ENCODE data around the gene KCTD16. TPM values are rescaled to one million over a fixed set of nuclear protein-coding genes. Genes with fewer than 3 reads are reported as not detected.
A peak's percentile ranks its signal among the peaks of the same experiment; 100 is the strongest.

Gene KCTD16
- polyA plus RNA-seq, 1 of the 3 experiments (the other 2 are of a cell fraction): 0.03 TPM

GRCh38 chr5:144179226-144179625 lies 8.6 kb downstream of the KCTD16 start:
- CTCF ChIA-PET: interaction anchor here (0.6 kb wide), 1 partner anchor 36 kb away, joined by 3 read pairs; no protein-coding TSS in a partner anchor
- H3K4me1 ChIP-seq (ENCODE audit: control insufficient read depth in 1 of 2, insufficient read depth in 2 of 2, low read depth in 1 of 2, low read length in 1 of 2): peaks cover 3 to 7% of the 10 kb centered on the region in 2 experiments; a peak in 3 of 4 replicates
- no peak overlapping the region for H3K9ac ChIP-seq
- peaks cover 14% of the 10 kb centered on the region for H3F3A ChIP-seq (replicated peaks; ENCODE audit: insufficient read depth)
- WGBS (ENCODE audit: low lambda C conversion rate): 100% methylated on average over 1 of the region's 1 CpG
- no peaks in the 10 kb centered on the region for H3K9me2 ChIP-seq
- no peak overlapping the region for H3K27ac ChIP-seq (ENCODE audit: low read depth in 2 of 2, low read length in 1 of 2)
- no peaks in the 10 kb centered on the region for H4K20me1 ChIP-seq (ENCODE audit: insufficient read depth)
- H3K79me2 ChIP-seq (ENCODE audit: insufficient read depth): no peaks in the 10 kb centered on the region
- POLR2A ChIA-PET: no interaction called here
- H3K4me2 ChIP-seq: no peak overlapping the region
- DNase-seq: no peak
- no peak for TF ChIP-seq EP300 (IDR thresholded peaks at IDR 0.05; ENCODE audit: borderline replicate concordance in 1 of 2, low read depth in 1 of 2, low read length in 1 of 2)
- no peak for TF ChIP-seq RCOR1 (IDR thresholded peaks at IDR 0.05; ENCODE audit: low read length)
- no peak for TF ChIP-seq TCF12 (IDR thresholded peaks at IDR 0.05)
- no peak for TF ChIP-seq TAF1 (IDR thresholded peaks at IDR 0.05; ENCODE audit: borderline replicate concordance, low read depth, low read length)
- no peak for TF ChIP-seq ELF1 (IDR thresholded peaks at IDR 0.05)
- no peak for TF ChIP-seq FOXM1 (IDR thresholded peaks at IDR 0.05; ENCODE audit: low read depth)
- TF ChIP-seq SIN3A (IDR thresholded peaks at IDR 0.05; ENCODE audit: borderline replicate concordance, low read depth, low read length): no peak
- H3K27me3 ChIP-seq (ENCODE audit: insufficient read depth): no peaks in the 10 kb centered on the region
- no peak overlapping the region for H2AFZ ChIP-seq (ENCODE audit: low read depth)
- no peaks in the 10 kb centered on the region for H3K36me3 ChIP-seq (replicated peaks in 1 of 2; ENCODE audit: control insufficient read depth in 1 of 2, insufficient read depth in 2 of 2, low read length in 1 of 2)
- no peaks in the 10 kb centered on the region for H3K9me3 ChIP-seq
- H3K4me3 ChIP-seq (ENCODE audit: low read depth in 2 of 2, low read length in 1 of 2): no peak overlapping the region

- ChIA-PET POLR2A (no interaction called here), CTCF (interaction anchor here (1.0 to 1.3 kb wide), 4 partner anchors 10 to 1662 kb away, joined by 3 to 6 read pairs (median 4); no protein-coding TSS in a partner anchor)
- Histone ChIP-seq H4K20me1 (ENCODE audit: insufficient read depth) (no peaks in the 10 kb centered on the region), H3K4me1 (ENCODE audit: control insufficient read depth in 1 of 2, insufficient read depth in 2 of 2, low read depth in 1 of 2, low read length in 1 of 2) (peaks cover 0 to 14% of the 10 kb centered on the region in 2 experiments; a peak in 2 of 4 replicates), H3K27ac (ENCODE audit: low read depth in 2 of 2, low read length in 1 of 2) (no peak overlapping the region), H3K4me2 (no peak overlapping the region), H3K36me3 (replicated peaks in 1 of 2; ENCODE audit: control insufficient read depth in 1 of 2, insufficient read depth in 2 of 2, low read length in 1 of 2) (no peaks in the 10 kb centered on the region), H3K4me3 (ENCODE audit: low read depth in 2 of 2, low read length in 1 of 2) (peak overlapping the region in 1 of 2 experiments; percentile 14; a peak in 1 of 4 replicates), H3K9me3 (no peaks in the 10 kb centered on the region), H3K79me2 (ENCODE audit: insufficient read depth) (no peaks in the 10 kb centered on the region), H3F3A (replicated peaks; ENCODE audit: insufficient read depth) (peaks cover 19% of the 10 kb centered on the region), H3K27me3 (ENCODE audit: insufficient read depth) (no peaks in the 10 kb centered on the region), H3K9ac (no peak overlapping the region), H2AFZ (ENCODE audit: low read depth) (no peak overlapping the region), H3K9me2 (no peaks in the 10 kb centered on the region)
- TF ChIP-seq USF2 (IDR thresholded peaks at IDR 0.05; ENCODE audit: borderline replicate concordance, low read depth, low read length): no peak
- TF ChIP-seq CTCF (IDR thresholded peaks at IDR 0.05): peak; percentile 83
- peak; percentile 74 for TF ChIP-seq RAD21 (IDR thresholded peaks at IDR 0.05; ENCODE audit: low read length)
- TF ChIP-seq SMC3 (IDR thresholded peaks at IDR 0.05; ENCODE audit: low read depth, low read length): peak; percentile 49
- WGBS (ENCODE audit: low lambda C conversion rate): 0% methylated on average over 4 of the region's 4 CpGs
- peak; percentile 44 for DNase-seq
Measured at GRCh38 chr5:144183254-144183889, 12.7 kb downstream of the KCTD16 start.

Measured in SK-N-SH (cell line).